ENCODE results near the gene COL4A6.

DNA sequence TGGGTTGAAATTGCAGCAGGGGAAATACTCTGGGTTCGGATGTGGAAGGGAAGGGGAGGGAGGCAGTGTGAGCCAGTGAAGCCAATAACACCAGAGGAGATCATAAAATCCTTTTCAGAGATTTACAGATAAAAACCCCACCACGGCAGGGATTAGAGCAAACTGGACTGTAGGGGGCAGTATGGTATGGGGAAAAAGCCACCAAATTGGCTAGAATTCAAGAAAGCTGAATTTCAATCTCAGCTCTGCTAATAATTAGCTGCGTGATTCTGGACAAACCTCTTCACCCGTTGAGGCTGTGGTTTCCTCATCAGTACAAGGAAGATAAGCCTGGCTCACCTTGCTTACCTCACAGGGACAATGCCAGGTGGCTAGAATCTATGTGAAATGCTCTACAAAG lies 238.5 kb downstream of the COL4A6 start:
- no peak for TF ChIP-seq ZNF274 (IDR thresholded peaks at IDR 0.05; ENCODE audit: low read depth, low read length)
- TF ChIP-seq YY1 (IDR thresholded peaks at IDR 0.05; ENCODE audit: insufficient read depth, insufficient read length), result no peak
- TF ChIP-seq SUZ12 (IDR thresholded peaks at IDR 0.05; ENCODE audit: extremely low read depth, insufficient read depth, insufficient read length), result no peak

All from NT2/D1 (cell line).